HCT116 (cell line): ENCODE data around the gene FERD3L. TPM values are rescaled to one million over a fixed set of nuclear protein-coding genes. Genes with fewer than 3 reads are reported as not detected.
"Not testable (repeated sequence)": the region's sequence is repeated elsewhere in the genome, so short reads cannot be mapped to it uniquely, and the experiment has no call there.

Experiments
- ATAC-seq: fragments of 200-7000 bp; cut with Tn5 transposase; 2 replicates; pipeline ENCODE4 v1.9.1; 2020; ENCODE audit warnings: mild to moderate bottlenecking, moderate library complexity
- Bru-seq: library from RNA; stranded (reverse); fragments of 400-500 nt; gene quantifications from one replicate; lab custom pipeline; 2021; lab: Mats Ljungman, UMichigan
- BruChase-seq, 2 experiments: library from RNA; stranded (reverse); fragments of 400-500 nt; gene quantifications; one replicate each; lab custom pipeline; 2021; lab: Mats Ljungman, UMichigan
- BruUV-seq: library from RNA; stranded (reverse); fragments of 400-500 nt; replicated peaks from 2 replicates; lab custom pipeline; 2021; lab: Mats Ljungman, UMichigan
- CTCF ChIA-PET: fragments of 300-600 bp; sonication (Branson Sonifier 250); formaldehyde crosslinking; loops from one replicate; lab custom pipeline; 2021; ENCODE audit warnings: antibody characterized with exemption; lab: Charles Lee
- POLR2A ChIA-PET: fragments of 300-600, 350-600 bp; sonication (Branson Sonifier 250); formaldehyde crosslinking; loops from one replicate; lab custom pipeline; 2021; ENCODE audit warnings: antibody characterized with exemption; lab: Charles Lee
- RAD21 ChIA-PET, 2 experiments: fragments of 300-600 bp; sonication (Branson Sonifier 250); formaldehyde crosslinking; loops; one replicate each; lab custom pipeline; 2023; ENCODE audit warnings: low total read pairs in 2 of 2; ENCODE audit not compliant: uncharacterized antibody in 2 of 2, unreplicated experiment in 2 of 2, low non-redundant PET in 1 of 2; lab: Charles Lee
- DNase-seq: peaks from one replicate; pipeline ENCODE4 v3.0.0-alpha.2; 2010; ENCODE audit warnings: low read depth, low spot score
- H2AFZ ChIP-seq: fragments of 200-600 bp; shearing (Covaris generic), sonication (generic); 2 replicates; pipeline ENCODE4 v1.6.1; 2017; ENCODE audit warnings: low read depth, mixed run types, mixed read lengths, antibody characterized with exemption, low read length; ENCODE audit not compliant: poor library complexity, severe bottlenecking
- H3K27ac ChIP-seq: 2 replicates; pipeline ENCODE4 v1.5.1; 2012; ENCODE audit warnings: low read depth, low read length
- H3K27me3 ChIP-seq: fragments of 200-600 bp; sonication (generic); 2 replicates; pipeline ENCODE4 v1.6.1; 2016; ENCODE audit warnings: mixed run types, low read length, mixed read lengths; ENCODE audit not compliant: insufficient read depth
- H3K36me3 ChIP-seq, 2 experiments: fragments of 200-500 bp in 1 of 2; fragments of 200-600 bp in 1 of 2; sonication (Bioruptor generic) in 1 of 2; sonication (generic) in 1 of 2; 2 replicates each; pipeline versions ENCODE4 v1.5.1 to v1.6.1; 2014 to 2016; ENCODE audit warnings: low read length in 2 of 2, inconsistent platforms in 1 of 2, mixed read lengths in 1 of 2, mixed run types in 1 of 2; ENCODE audit not compliant: insufficient read depth in 2 of 2, control insufficient read depth in 1 of 2
- H3K4me1 ChIP-seq, 2 experiments: fragments of 200-600 bp in 1 of 2; sonication (generic) in 1 of 2; 2 replicates each; pipeline versions ENCODE4 v1.5.1 to v1.6.1; 2012 to 2017; ENCODE audit warnings: low read length in 2 of 2, inconsistent platforms in 1 of 2, mild to moderate bottlenecking in 1 of 2, mixed read lengths in 1 of 2, mixed run types in 1 of 2, moderate library complexity in 1 of 2; ENCODE audit not compliant: insufficient read depth in 2 of 2, control insufficient read depth in 1 of 2
- H3K4me2 ChIP-seq: fragments of 200-600 bp; sonication (generic); 2 replicates; pipeline ENCODE4 v1.6.1; 2017; ENCODE audit warnings: mixed run types, low read length, mixed read lengths
- H3K4me3 ChIP-seq, 2 experiments: fragments of 200-600 bp in 1 of 2; sonication (generic) in 1 of 2; replicated peaks in 1 of 2; 2 replicates each; pipeline ENCODE4 v1.5.1; 2011 to 2016; ENCODE audit warnings: low read length in 2 of 2, control low read depth in 1 of 2, low read depth in 1 of 2, mild to moderate bottlenecking in 1 of 2, mixed read lengths in 1 of 2, mixed run types in 1 of 2
- H3K79me2 ChIP-seq: fragments of 200-600 bp; sonication (generic); 2 replicates; pipeline ENCODE4 v1.6.1; 2017; ENCODE audit warnings: mild to moderate bottlenecking, mixed run types, low read length, moderate library complexity, mixed read lengths; ENCODE audit not compliant: insufficient read depth
- H3K9ac ChIP-seq: fragments of 200-600 bp; sonication (generic); 2 replicates; pipeline ENCODE4 v1.6.1; 2016; ENCODE audit warnings: low read length, mixed read lengths
- H3K9me2 ChIP-seq: fragments of 200-600 bp; sonication (generic), shearing (Covaris generic); 2 replicates; pipeline ENCODE4 v1.6.1; 2017; ENCODE audit warnings: mixed run types, mild to moderate bottlenecking, moderate library complexity; ENCODE audit not compliant: insufficient read depth
- H3K9me3 ChIP-seq, 2 experiments: fragments of 200-500 bp in 1 of 2; fragments of 200-600 bp in 1 of 2; sonication (Bioruptor generic) in 1 of 2; sonication (generic) in 1 of 2; 2 replicates each; pipeline ENCODE4 v1.6.1; 2014 to 2017; ENCODE audit warnings: low read length in 2 of 2, mixed read lengths in 2 of 2, inconsistent platforms in 1 of 2, low read depth in 1 of 2, mild to moderate bottlenecking in 1 of 2, mixed run types in 1 of 2, moderate library complexity in 1 of 2; ENCODE audit not compliant: control insufficient read depth in 1 of 2, insufficient read depth in 1 of 2
- H4K20me1 ChIP-seq: fragments of 200-600 bp; sonication (generic), shearing (Covaris generic); 2 replicates; pipeline ENCODE4 v1.6.1; 2017; ENCODE audit warnings: mixed run types, mild to moderate bottlenecking, moderate library complexity; ENCODE audit not compliant: insufficient read depth
- CBX3 ChIP-seq: IDR thresholded peaks from 2 replicates; pipeline ENCODE4 v1.6.1; 2012; ENCODE audit warnings: low read depth
- CEBPB ChIP-seq: IDR thresholded peaks from 2 replicates; pipeline ENCODE4 v1.6.1; 2012; ENCODE audit warnings: low read depth
- ELF1 ChIP-seq: IDR thresholded peaks from 2 replicates; pipeline ENCODE4 v1.6.1; 2012; ENCODE audit warnings: low read depth, borderline replicate concordance
- EZH2 ChIP-seq: fragments of 200-600 bp; sonication (generic); IDR thresholded peaks from 2 replicates; pipeline ENCODE4 v1.6.1; 2017; ENCODE audit warnings: antibody characterized with exemption, mixed run types
- EZH2phosphoT487 ChIP-seq: fragments of 200-600 bp; IDR thresholded peaks from 2 replicates; pipeline ENCODE4 v1.6.1; 2018; ENCODE audit warnings: antibody characterized with exemption, borderline replicate concordance
- FOSL1 ChIP-seq: IDR thresholded peaks from 2 replicates; pipeline ENCODE4 v1.6.1; 2012; ENCODE audit warnings: low read depth
- JUND ChIP-seq: IDR thresholded peaks from 2 replicates; pipeline ENCODE4 v1.6.1; 2012
- POLR2A ChIP-seq: IDR thresholded peaks from 2 replicates; pipeline ENCODE4 v1.7.0; 2011; ENCODE audit warnings: borderline replicate concordance; ENCODE audit not compliant: insufficient read depth, insufficient read length; ENCODE audit errors: extremely low read depth
- SIN3A ChIP-seq: IDR thresholded peaks from 2 replicates; pipeline ENCODE4 v1.6.1; 2012; ENCODE audit warnings: low read depth
- SP1 ChIP-seq: IDR thresholded peaks from 2 replicates; pipeline ENCODE4 v1.6.1; 2012; ENCODE audit warnings: low read depth
- SRF ChIP-seq: IDR thresholded peaks from 2 replicates; pipeline ENCODE4 v1.6.1; 2012; ENCODE audit warnings: low read depth
- TCF7L2 ChIP-seq: IDR thresholded peaks from 2 replicates; pipeline ENCODE4 v1.7.0; 2011; ENCODE audit warnings: borderline replicate concordance, inconsistent platforms; ENCODE audit not compliant: insufficient read depth, insufficient read length; ENCODE audit errors: extremely low read depth
- YY1 ChIP-seq: IDR thresholded peaks from 2 replicates; pipeline ENCODE4 v1.6.1; 2011; ENCODE audit warnings: low read length, low read depth, moderate library complexity, mild to moderate bottlenecking; ENCODE audit not compliant: insufficient replicate concordance; ENCODE audit errors: extremely low read depth
- intact Hi-C: fragments of 100-400 bp; cut with micrococcal nuclease; formaldehyde crosslinking; loops from 2 replicates; pipeline ENCODE4 v1.10.0; 2022
- long read RNA-seq: library from polyadenylated mRNA; unstranded; transcript quantifications from one replicate; pipeline ENCODE4 v2.0.0, GENCODE V29; 2021; ENCODE audit not compliant: unreplicated experiment
- polyA plus RNA-seq: library from polyadenylated mRNA; unstranded; fragments of >200 nt; gene quantifications from 2 replicates; pipeline ENCODE4 v1.2.1, GENCODE V29; 2012; ENCODE audit warnings: missing spikeins
- total RNA-seq: library from RNA; stranded (reverse); gene quantifications from one replicate; pipeline ENCODE4 v1.2.1, GENCODE V29; 2021; ENCODE audit not compliant: unreplicated experiment
- TF ChIP-seq, protein P1 (sequence below): IDR thresholded peaks from 2 replicates; pipeline ENCODE4 v1.6.1; 2012
- TF ChIP-seq, protein P2 (sequence below): IDR thresholded peaks from 2 replicates; pipeline ENCODE4 v1.6.1; 2011; ENCODE audit warnings: mild to moderate bottlenecking, low read length, moderate library complexity; ENCODE audit not compliant: insufficient replicate concordance; ENCODE audit errors: extremely low read depth
- TF ChIP-seq, protein P3 (sequence below), 3 experiments: fragments of 200-600 bp in 1 of 3; sonication (generic) in 1 of 3; IDR thresholded peaks in 2 of 3; conservative IDR thresholded peaks in 1 of 3; 2 replicates each; pipeline ENCODE4 v1.5.1; 2012 to 2017; ENCODE audit warnings: low read depth in 2 of 3, low read length in 2 of 3, antibody characterized with exemption in 1 of 3, borderline replicate concordance in 1 of 3, control low read depth in 1 of 3, mild to moderate bottlenecking in 1 of 3, mixed read lengths in 1 of 3, mixed run types in 1 of 3, moderate library complexity in 1 of 3; ENCODE audit not compliant: insufficient read depth in 1 of 3

Gene FERD3L, protein sequence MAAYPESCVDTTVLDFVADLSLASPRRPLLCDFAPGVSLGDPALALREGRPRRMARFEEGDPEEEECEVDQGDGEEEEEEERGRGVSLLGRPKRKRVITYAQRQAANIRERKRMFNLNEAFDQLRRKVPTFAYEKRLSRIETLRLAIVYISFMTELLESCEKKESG
- not detected for total RNA-seq
- not detected in 2 replicates for polyA plus RNA-seq
- not detected for Bru-seq, nascent RNA
- BruChase-seq, experiment 1, labeled RNA remaining after a 6-hour chase, result not detected
- BruChase-seq, experiment 2, labeled RNA remaining after a 2-hour chase, result not detected
- long read RNA-seq, result 0 reads

DNA sequence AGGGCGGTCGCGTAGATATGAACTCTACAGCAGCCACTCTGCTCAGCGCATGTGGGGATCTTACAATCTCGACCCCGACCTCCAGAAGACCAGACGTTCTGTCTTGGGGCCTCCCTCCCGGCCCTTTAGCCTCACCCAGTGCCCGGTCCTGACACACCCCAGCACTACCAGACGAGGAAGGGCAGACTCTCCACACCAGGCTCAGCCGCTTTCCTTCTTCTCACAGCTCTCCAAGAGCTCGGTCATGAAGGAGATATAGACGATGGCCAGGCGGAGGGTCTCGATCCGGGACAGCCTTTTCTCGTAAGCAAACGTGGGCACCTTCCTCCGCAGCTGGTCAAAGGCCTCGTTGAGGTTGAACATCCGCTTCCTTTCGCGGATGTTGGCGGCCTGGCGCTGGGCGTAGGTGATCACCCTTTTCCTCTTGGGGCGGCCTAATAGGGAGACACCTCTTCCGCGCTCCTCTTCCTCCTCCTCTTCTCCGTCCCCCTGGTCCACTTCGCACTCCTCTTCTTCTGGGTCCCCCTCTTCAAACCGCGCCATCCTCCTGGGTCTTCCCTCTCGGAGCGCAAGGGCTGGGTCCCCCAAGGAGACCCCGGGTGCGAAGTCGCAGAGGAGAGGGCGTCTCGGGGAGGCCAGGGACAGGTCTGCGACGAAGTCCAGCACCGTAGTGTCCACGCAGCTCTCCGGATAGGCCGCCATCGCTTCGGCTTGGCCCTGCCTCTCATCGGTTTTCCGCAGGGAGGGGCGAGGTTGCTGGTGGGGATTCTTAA is at the start of gene FERD3L:
Gene FERD3L, minus strand, starts transcription at position 761 of the 773 bp plus-strand sequence. Its CDS starts 59 bp downstream, at position 702.
- Histone ChIP-seq H4K20me1 (no peaks in the 10 kb centered on the region), H3K79me2 (no peaks in the 10 kb centered on the region), H3K36me3 (no peaks in the 10 kb centered on the region), H3K4me3 (no peak within 1 kb of the TSS), H3K4me1 (no peaks in the 10 kb centered on the region), H3K9me2 (no peaks in the 10 kb centered on the region), H3K27ac (no peak within 1 kb of the TSS), H3K9ac (no peak within 1 kb of the TSS), H3K4me2 (no peak within 1 kb of the TSS), H3K9me3 (no peaks in the 10 kb centered on the region), H2AFZ (no peak within 1 kb of the TSS), H3K27me3 (no peaks in the 10 kb centered on the region)
- CTCF ChIA-PET, result no interaction called here
- no peak for TF ChIP-seq TCF7L2
- no peak for TF ChIP-seq YY1
- no peak for TF ChIP-seq CEBPB
- TF ChIP-seq, protein P1, sequence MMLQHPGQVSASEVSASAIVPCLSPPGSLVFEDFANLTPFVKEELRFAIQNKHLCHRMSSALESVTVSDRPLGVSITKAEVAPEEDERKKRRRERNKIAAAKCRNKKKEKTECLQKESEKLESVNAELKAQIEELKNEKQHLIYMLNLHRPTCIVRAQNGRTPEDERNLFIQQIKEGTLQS, result no peak
- no peak for TF ChIP-seq JUND
- TF ChIP-seq SRF, result no peak
- no peak for TF ChIP-seq SP1
- TF ChIP-seq SIN3A, result no peak
- TF ChIP-seq, protein P2, sequence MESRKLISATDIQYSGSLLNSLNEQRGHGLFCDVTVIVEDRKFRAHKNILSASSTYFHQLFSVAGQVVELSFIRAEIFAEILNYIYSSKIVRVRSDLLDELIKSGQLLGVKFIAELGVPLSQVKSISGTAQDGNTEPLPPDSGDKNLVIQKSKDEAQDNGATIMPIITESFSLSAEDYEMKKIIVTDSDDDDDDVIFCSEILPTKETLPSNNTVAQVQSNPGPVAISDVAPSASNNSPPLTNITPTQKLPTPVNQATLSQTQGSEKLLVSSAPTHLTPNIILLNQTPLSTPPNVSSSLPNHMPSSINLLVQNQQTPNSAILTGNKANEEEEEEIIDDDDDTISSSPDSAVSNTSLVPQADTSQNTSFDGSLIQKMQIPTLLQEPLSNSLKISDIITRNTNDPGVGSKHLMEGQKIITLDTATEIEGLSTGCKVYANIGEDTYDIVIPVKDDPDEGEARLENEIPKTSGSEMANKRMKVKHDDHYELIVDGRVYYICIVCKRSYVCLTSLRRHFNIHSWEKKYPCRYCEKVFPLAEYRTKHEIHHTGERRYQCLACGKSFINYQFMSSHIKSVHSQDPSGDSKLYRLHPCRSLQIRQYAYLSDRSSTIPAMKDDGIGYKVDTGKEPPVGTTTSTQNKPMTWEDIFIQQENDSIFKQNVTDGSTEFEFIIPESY, result no peak
- TF ChIP-seq POLR2A, result no peak
- TF ChIP-seq EZH2phosphoT487, result no peak
- TF ChIP-seq, protein P3, sequence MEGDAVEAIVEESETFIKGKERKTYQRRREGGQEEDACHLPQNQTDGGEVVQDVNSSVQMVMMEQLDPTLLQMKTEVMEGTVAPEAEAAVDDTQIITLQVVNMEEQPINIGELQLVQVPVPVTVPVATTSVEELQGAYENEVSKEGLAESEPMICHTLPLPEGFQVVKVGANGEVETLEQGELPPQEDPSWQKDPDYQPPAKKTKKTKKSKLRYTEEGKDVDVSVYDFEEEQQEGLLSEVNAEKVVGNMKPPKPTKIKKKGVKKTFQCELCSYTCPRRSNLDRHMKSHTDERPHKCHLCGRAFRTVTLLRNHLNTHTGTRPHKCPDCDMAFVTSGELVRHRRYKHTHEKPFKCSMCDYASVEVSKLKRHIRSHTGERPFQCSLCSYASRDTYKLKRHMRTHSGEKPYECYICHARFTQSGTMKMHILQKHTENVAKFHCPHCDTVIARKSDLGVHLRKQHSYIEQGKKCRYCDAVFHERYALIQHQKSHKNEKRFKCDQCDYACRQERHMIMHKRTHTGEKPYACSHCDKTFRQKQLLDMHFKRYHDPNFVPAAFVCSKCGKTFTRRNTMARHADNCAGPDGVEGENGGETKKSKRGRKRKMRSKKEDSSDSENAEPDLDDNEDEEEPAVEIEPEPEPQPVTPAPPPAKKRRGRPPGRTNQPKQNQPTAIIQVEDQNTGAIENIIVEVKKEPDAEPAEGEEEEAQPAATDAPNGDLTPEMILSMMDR (IDR thresholded peaks at IDR 0.05 in 2 of 3, conservative IDR thresholded peaks at IDR 0.05 in 1 of 3; ENCODE audit: borderline replicate concordance in 1 of 3, insufficient read depth in 1 of 3, low read depth in 2 of 3, low read length in 2 of 3), result no peak
- TF ChIP-seq ELF1, result no peak
- no peak for TF ChIP-seq EZH2
- TF ChIP-seq CBX3, result no peak
- no peak for TF ChIP-seq FOSL1
- RAD21 ChIA-PET, result no interaction called here
- DNase-seq (no peak), ATAC-seq (no peak)
- POLR2A ChIA-PET, result no interaction called here
- intact Hi-C loops, result no loop called here
- no TSS peak for BruUV-seq

DNA sequence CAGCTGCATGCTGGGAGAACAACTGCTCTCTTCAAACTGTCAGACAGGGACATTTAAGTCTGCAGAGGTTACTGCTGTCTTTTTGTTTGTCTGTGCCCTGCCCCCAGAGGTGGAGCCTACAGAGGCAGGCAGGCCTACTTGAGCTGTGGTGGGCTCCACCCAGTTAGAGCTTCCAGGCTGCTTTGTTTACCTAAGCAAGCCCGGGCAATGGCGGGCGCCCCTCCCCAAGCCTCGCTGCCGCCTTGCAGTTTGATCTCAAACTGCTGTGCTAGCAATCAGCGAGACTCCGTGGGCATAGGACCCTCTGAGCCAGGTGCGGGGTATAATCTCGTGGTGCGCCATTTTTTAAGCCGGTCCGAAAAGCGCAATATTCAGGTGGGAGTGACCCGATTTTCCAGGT is 49.2 kb upstream of the FERD3L start:
- BruUV-seq, intact Hi-C loops, H3K9me2 ChIP-seq, H3K9ac ChIP-seq, H3K27me3 ChIP-seq, ATAC-seq, DNase-seq, H3K27ac ChIP-seq, CTCF ChIA-PET, POLR2A ChIA-PET, H3K79me2 ChIP-seq, H3K4me3 ChIP-seq, H3K9me3 ChIP-seq, H3K4me1 ChIP-seq, H3K4me2 ChIP-seq, H3K36me3 ChIP-seq, H4K20me1 ChIP-seq, RAD21 ChIA-PET, H2AFZ ChIP-seq: not testable (repeated sequence)
